Erythroblast (primary cell): ENCODE measurements around the gene AKAP6.

Source experiments
- GATA1 ChIP-seq: IDR thresholded peaks from 2 replicates; pipeline ENCODE4 v1.6.1; 2011; ENCODE audit warnings: low read depth, mild to moderate bottlenecking, control low read depth, low read length, moderate library complexity
- POLR2A ChIP-seq: IDR thresholded peaks from 2 replicates; pipeline ENCODE4 v1.6.1; 2011; ENCODE audit warnings: mild to moderate bottlenecking, low read length

DNA sequence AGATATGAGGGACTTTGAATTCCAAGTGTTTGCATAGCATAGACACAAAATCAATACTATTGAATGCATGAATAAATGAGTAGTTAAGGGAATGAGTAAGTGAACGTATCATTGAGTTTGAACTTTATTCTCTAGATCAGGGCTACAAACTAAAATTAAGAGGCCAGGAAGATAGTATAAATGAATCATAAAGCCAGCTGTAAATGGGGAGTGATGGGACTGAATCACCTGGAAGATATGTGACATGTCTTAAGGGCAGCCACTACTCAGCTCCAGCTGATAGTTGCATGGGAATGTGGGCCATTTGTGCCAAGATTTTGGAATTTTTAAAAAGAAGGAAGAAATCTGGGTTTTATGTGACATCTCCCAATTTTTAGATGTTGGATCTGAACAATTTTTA, 229.9 kb downstream of the AKAP6 start:
- TF ChIP-seq POLR2A (no peak), GATA1 (no peak)
